NK-92 treated with Interleukin-12 subunit alpha and Interleukin-12 subunit beta, amount 100 ng/mL, for 24 hours (cell line): ENCODE measurements around the gene LEMD3.

Source experiments
- DNase-seq: peaks from one replicate; lab custom pipeline; 2025; lab: John Stamatoyannopoulos, UW

The LEMD3 gene

GRCh38 chr12:65208964-65209654 lies 39.7 kb downstream of the LEMD3 start:
- no peak for DNase-seq

- no peak for DNase-seq
These were observed 40.3 kb downstream of the LEMD3 start for GRCh38 chr12:65209655-65210043.

GRCh38 chr12:65217086-65217485 lies 47.7 kb downstream of the LEMD3 start:
- no peak for DNase-seq

GRCh38 chr12:65220761-65221160 lies 51.4 kb downstream of the LEMD3 start:
- no peak for DNase-seq

GRCh38 chr12:65229441-65229840 lies 60.1 kb downstream of the LEMD3 start:
- DNase-seq, result no peak

- no peak for DNase-seq
These were observed 63.2 kb downstream of the LEMD3 start for GRCh38 chr12:65232476-65233077.

- DNase-seq, result no peak
These were observed 67.8 kb downstream of the LEMD3 start for GRCh38 chr12:65237153-65237552.

GRCh38 chr12:65238609-65239008 lies 69.2 kb downstream of the LEMD3 start:
- no peak for DNase-seq

GRCh38 chr12:65248656-65249633 lies 79.6 kb downstream of the LEMD3 start:
- no peak for DNase-seq

- DNase-seq, result no peak
These were observed 83.1 kb downstream of the LEMD3 start for GRCh38 chr12:65252515-65252914.

- DNase-seq, result no peak
These were observed 88.6 kb downstream of the LEMD3 start for GRCh38 chr12:65257986-65258385.

GRCh38 chr12:65259501-65259900 lies 90.1 kb downstream of the LEMD3 start:
- DNase-seq, result no peak

- DNase-seq, result no peak
These were observed 94.4 kb downstream of the LEMD3 start for GRCh38 chr12:65263777-65264176.

GRCh38 chr12:65266408-65266807 lies 97.0 kb downstream of the LEMD3 start:
- no peak for DNase-seq

- DNase-seq, result no peak
These were observed 100.2 kb downstream of the LEMD3 start for GRCh38 chr12:65269603-65270002.

- DNase-seq, result no peak
These were observed 105.4 kb downstream of the LEMD3 start for GRCh38 chr12:65274602-65275272.

GRCh38 chr12:65275627-65276026 lies 106.2 kb downstream of the LEMD3 start:
- no peak for DNase-seq

GRCh38 chr12:65276916-65277530 lies 107.6 kb downstream of the LEMD3 start:
- DNase-seq, result no peak

- no peak for DNase-seq
These were observed 108.7 kb downstream of the LEMD3 start for GRCh38 chr12:65277994-65278575.

GRCh38 chr12:65278576-65279368 lies 109.4 kb downstream of the LEMD3 start, which contains the start of gene MSRB3:
Gene MSRB3 (plus strand): TSS chr12:65278683. CDS start chr12:65308580, 29,897 bp downstream.
- DNase-seq, result no peak
